Bone marrow (tissue), 2 donors: ENCODE data around the gene BTBD16.

Experiments used
- DNase-seq, 2 donors: peaks; one replicate each; lab custom pipeline; 2025; lab: John Stamatoyannopoulos, UW

The BTBD16 gene

GRCh38 chr10:122343135-122343800 is 72.2 kb downstream of the BTBD16 start:
- DNase-seq: no peak

- no peak for DNase-seq
Measured at GRCh38 chr10:122343936-122344335, 72.8 kb downstream of the BTBD16 start.

GRCh38 chr10:122344741-122345258 is 73.7 kb downstream of the BTBD16 start:
- no peak for DNase-seq

- DNase-seq: no peak
Measured at GRCh38 chr10:122346326-122346950, 75.3 kb downstream of the BTBD16 start.

- DNase-seq: no peak
Measured at GRCh38 chr10:122347170-122347841, 76.2 kb downstream of the BTBD16 start.

- DNase-seq: no peak
Measured at GRCh38 chr10:122348512-122348911, 77.4 kb downstream of the BTBD16 start.

GRCh38 chr10:122348935-122349361 is 77.9 kb downstream of the BTBD16 start:
- no peak for DNase-seq

GRCh38 chr10:122349758-122350369 is 78.8 kb downstream of the BTBD16 start:
- no peak for DNase-seq

- DNase-seq: no peak
Measured at GRCh38 chr10:122350893-122351292, 79.8 kb downstream of the BTBD16 start.

GRCh38 chr10:122352817-122353525 is 81.9 kb downstream of the BTBD16 start:
- no peak for DNase-seq

GRCh38 chr10:122354383-122354782 is 83.3 kb downstream of the BTBD16 start:
- DNase-seq: no peak

- no peak for DNase-seq
Measured at GRCh38 chr10:122357685-122358084, 86.6 kb downstream of the BTBD16 start.

GRCh38 chr10:122359621-122360020 is 88.5 kb downstream of the BTBD16 start:
- no peak for DNase-seq

- no peak for DNase-seq
Measured at GRCh38 chr10:122361046-122361445, 90.0 kb downstream of the BTBD16 start.

GRCh38 chr10:122362031-122362592 is 91.0 kb downstream of the BTBD16 start:
- DNase-seq: no peak

- no peak for DNase-seq
Measured at GRCh38 chr10:122362621-122363020, 91.5 kb downstream of the BTBD16 start.

GRCh38 chr10:122363311-122363710 is 92.2 kb downstream of the BTBD16 start:
- no peak for DNase-seq

- no peak for DNase-seq
Measured at GRCh38 chr10:122363722-122364463, 92.8 kb downstream of the BTBD16 start.

- no peak for DNase-seq
Measured at GRCh38 chr10:122368502-122369254, 97.6 kb downstream of the BTBD16 start.

- DNase-seq: no peak
Measured at GRCh38 chr10:122373108-122373507, 102.0 kb downstream of the BTBD16 start.
